Measurements from ENCODE around the gene PITX3. TPM values are rescaled to one million over a fixed set of nuclear protein-coding genes. Genes with fewer than 3 reads are reported as not detected.
A peak's percentile ranks its signal among the peaks of the same experiment; 100 is the strongest.

The PITX3 gene
- total and polyA plus RNA-seq, 2 donors = 0.02 to 0.05 TPM

DNA sequence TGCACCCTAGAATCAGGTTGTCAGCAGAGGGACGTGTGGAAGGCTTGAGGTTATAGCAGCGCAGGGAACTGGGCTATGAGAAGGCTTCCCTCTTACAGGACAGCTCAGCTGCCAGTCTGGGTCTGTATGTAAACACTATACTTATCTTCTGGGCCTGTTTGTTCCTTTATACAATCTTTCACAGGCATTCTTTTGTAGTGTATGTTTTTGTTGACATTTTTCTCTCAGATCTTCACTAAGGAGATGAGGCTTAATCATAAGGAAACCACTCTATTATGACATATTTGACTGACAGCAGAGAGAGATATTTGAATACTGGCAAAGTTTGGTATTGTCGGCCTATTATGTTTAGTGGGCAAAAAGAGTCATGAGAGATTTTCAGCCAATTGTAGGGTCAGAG is 4.9 kb upstream of the PITX3 start:
- no peak overlapping the region for H3K27ac ChIP-seq (ENCODE audit: low read depth in 1 of 2, low read length in 1 of 2)

DNA sequence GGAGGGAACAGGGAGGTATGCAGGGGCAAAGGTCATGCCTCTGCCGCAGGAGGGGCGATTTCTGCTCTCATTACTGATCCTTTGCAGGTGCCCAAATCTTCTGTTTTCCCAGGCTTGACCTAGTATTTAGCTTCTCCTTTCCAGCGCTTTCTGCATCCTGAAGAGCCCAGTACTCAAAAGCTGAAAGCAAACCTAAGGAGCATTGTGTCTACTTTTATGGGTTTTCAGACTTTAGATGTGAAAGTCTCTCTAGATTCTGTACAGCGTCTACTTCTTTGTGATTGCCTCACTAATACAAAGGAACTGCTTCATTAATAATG is 4.6 kb upstream of the PITX3 start:
- Histone ChIP-seq H3K4me1 (ENCODE audit: control insufficient read depth in 2 of 2, insufficient read depth in 2 of 2, low read length in 2 of 2) (peaks cover 19 to 35% of the 10 kb centered on the region in 2 donors), H3K27me3 (ENCODE audit: control insufficient read depth in 2 of 2, insufficient read depth in 1 of 2, low read length in 1 of 2) (peaks cover 16 to 22% of the 10 kb centered on the region in 2 donors), H3K4me3 (ENCODE audit: low read length in 2 of 2) (peak overlapping the region; percentile 84 to 85), H3K9me3 (ENCODE audit: control insufficient read depth in 2 of 2, insufficient read depth in 1 of 2, low read length in 1 of 2) (peaks cover 5 to 6% of the 10 kb centered on the region in 2 donors), H3K27ac (ENCODE audit: low read depth in 1 of 2, low read length in 1 of 2) (peak overlapping the region; percentile 85 to 86), H3K36me3 (ENCODE audit: control insufficient read depth in 2 of 2, insufficient read depth in 2 of 2, low read length in 1 of 2) (peaks cover 0 to 15% of the 10 kb centered on the region in 2 donors)
- DNase-seq (ENCODE audit: low read depth in 6 of 9, low spot score in 9 of 9) = no peak
- 1% methylated on average over 4 of the region's 4 CpGs for WGBS

More for the DNA sequence above, 4.9 kb upstream of the PITX3 start:
- no peak for DNase-seq (ENCODE audit: low read depth in 6 of 9, low spot score in 9 of 9)
- H3K36me3 ChIP-seq (ENCODE audit: control insufficient read depth in 2 of 2, insufficient read depth in 2 of 2, low read length in 1 of 2) = peaks cover 0 to 15% of the 10 kb centered on the region in 2 donors
- peaks cover 4 to 5% of the 10 kb centered on the region in 2 donors for H3K9me3 ChIP-seq (ENCODE audit: control insufficient read depth in 2 of 2, insufficient read depth in 1 of 2, low read length in 1 of 2)
- WGBS = 65% methylated on average over 3 of the region's 3 CpGs
- peak overlapping the region; percentile 84 to 85 for H3K4me3 ChIP-seq (ENCODE audit: low read length in 2 of 2)
- H3K27me3 ChIP-seq (ENCODE audit: control insufficient read depth in 2 of 2, insufficient read depth in 1 of 2, low read length in 1 of 2) = peaks cover 12 to 19% of the 10 kb centered on the region in 2 donors
- peaks cover 19 to 32% of the 10 kb centered on the region in 2 donors for H3K4me1 ChIP-seq (ENCODE audit: control insufficient read depth in 2 of 2, insufficient read depth in 2 of 2, low read length in 2 of 2)

DNA sequence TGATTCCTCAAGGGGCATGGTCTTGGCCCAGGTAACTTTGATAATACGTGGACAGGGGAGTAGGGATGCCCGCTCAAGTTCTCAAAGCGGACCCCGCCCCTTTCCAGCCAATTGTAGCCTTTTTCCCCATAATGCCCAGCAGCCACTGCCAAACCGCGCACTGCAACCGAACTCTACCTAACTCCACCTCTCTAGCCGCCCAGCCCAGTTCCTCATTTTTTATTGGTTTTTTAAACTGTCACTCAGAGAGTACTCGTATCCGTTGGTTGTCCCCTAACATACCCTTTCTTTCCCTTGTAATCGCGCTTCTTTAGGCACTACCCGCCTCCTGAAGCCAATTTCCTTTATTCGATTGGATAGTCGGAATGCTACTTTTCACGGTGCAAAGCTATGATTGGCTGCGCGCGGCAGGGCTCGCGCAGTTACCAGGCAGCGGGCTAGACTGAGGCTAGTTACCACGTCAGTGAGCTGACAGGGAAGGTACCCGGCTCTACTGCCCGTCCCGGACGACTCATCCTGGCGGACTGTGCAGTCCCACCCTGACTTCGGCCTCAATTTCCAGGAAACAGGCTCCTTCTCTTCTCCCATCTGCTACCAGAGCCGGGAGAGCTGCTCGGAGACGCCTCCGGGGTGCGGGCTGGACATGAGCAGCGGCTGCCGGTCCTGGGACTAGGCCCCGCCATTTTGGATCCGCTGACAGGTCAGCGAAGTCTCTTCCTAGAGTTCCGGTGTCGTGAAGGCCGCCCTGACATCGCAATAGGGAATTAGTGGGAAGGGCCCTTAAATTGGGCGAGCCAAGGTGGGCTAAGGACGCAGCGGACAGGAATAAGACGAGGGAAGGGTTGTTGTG is 4.0 kb upstream of the PITX3 start, which contains the start of gene GBF1:
TSS of gene GBF1 (plus strand) at position 451 of the 850 bp plus-strand sequence. CDS start 13,407 bp downstream, outside the sequence.
- H3K4me3 ChIP-seq (ENCODE audit: low read length in 2 of 2) = peak within 1 kb of the TSS; percentile 84 to 85

DNA sequence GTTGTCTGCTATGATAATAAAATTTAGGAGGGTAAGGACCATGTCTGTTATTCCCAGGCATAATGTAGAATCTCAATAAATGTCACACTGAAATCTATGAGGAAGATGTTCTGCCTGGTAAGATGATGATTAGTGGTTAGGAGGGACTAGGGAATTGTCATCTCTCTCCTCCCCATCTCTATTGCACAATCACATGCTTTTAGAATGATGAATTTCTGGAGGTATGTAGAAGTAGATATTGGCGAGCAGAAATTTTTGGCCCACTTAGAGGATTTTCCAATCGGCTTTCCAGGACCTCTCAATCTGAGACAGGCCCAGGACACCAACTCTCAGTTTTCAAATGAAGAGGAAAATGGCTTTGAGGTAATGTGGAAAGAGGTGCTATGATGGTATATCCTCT is 2.0 kb upstream of the PITX3 start:
- Histone ChIP-seq H3K4me3 (ENCODE audit: low read length in 2 of 2) (no peak overlapping the region), H3K27ac (ENCODE audit: low read depth in 1 of 2, low read length in 1 of 2) (no peak overlapping the region), H3K36me3 (ENCODE audit: control insufficient read depth in 2 of 2, insufficient read depth in 2 of 2, low read length in 1 of 2) (peaks cover 0 to 5% of the 10 kb centered on the region in 2 donors), H3K9me3 (ENCODE audit: control insufficient read depth in 2 of 2, insufficient read depth in 1 of 2, low read length in 1 of 2) (peaks cover 5 to 12% of the 10 kb centered on the region in 2 donors), H3K27me3 (ENCODE audit: control insufficient read depth in 2 of 2, insufficient read depth in 1 of 2, low read length in 1 of 2) (peaks cover 34 to 48% of the 10 kb centered on the region in 2 donors), H3K4me1 (ENCODE audit: control insufficient read depth in 2 of 2, insufficient read depth in 2 of 2, low read length in 2 of 2) (peaks cover 15 to 38% of the 10 kb centered on the region in 2 donors)
- WGBS = 95% methylated on average over 2 of the region's 2 CpGs
- DNase-seq (ENCODE audit: low read depth in 6 of 9, low spot score in 9 of 9) = no peak

More for the DNA sequence above, 4.0 kb upstream of the PITX3 start, which contains the start of gene GBF1:
- DNase-seq (ENCODE audit: low read depth in 6 of 9, low spot score in 9 of 9) = peak; percentile 94 to 100 (median 97)
- Histone ChIP-seq H3K4me1 (ENCODE audit: control insufficient read depth in 2 of 2, insufficient read depth in 2 of 2, low read length in 2 of 2) (peaks cover 19 to 38% of the 10 kb centered on the region in 2 donors), H3K36me3 (ENCODE audit: control insufficient read depth in 2 of 2, insufficient read depth in 2 of 2, low read length in 1 of 2) (peaks cover 0 to 13% of the 10 kb centered on the region in 2 donors), H3K9me3 (ENCODE audit: control insufficient read depth in 2 of 2, insufficient read depth in 1 of 2, low read length in 1 of 2) (peaks cover 5 to 12% of the 10 kb centered on the region in 2 donors), H3K27me3 (ENCODE audit: control insufficient read depth in 2 of 2, insufficient read depth in 1 of 2, low read length in 1 of 2) (peaks cover 21 to 28% of the 10 kb centered on the region in 2 donors), H3K27ac (ENCODE audit: low read depth in 1 of 2, low read length in 1 of 2) (peak within 1 kb of the TSS; percentile 85 to 86)
- under 1% methylated on average over 47 of the region's 47 CpGs for WGBS

DNA sequence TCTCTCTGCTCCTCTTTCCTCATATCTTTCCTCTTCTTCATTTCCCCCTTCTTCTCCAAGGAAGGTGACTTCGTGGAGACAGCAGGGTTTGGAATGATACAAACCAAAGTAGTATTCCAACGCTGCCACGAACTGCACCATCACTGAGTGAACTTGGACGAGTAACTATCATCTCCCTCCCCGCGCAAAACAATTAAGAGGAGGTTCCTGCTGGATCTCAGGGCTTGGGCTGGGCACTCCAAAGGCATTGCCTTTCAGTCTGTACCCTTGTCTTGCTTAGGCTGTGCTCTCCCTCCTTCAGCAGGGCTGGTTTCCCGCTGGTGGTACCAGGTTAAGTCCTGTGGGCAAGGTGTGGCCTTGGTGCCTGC is 790 bp upstream of the PITX3 start:
- WGBS = 38% methylated on average over 7 of the region's 7 CpGs
- DNase-seq (ENCODE audit: low read depth in 6 of 9, low spot score in 9 of 9) = no peak
- H3K4me3 ChIP-seq (ENCODE audit: low read length in 2 of 2) = peak overlapping the region in 1 of 2 donors; percentile 41
- H3K36me3 ChIP-seq (ENCODE audit: control insufficient read depth in 2 of 2, insufficient read depth in 2 of 2, low read length in 1 of 2) = no peaks in the 10 kb centered on the region
- H3K27me3 ChIP-seq (ENCODE audit: control insufficient read depth in 2 of 2, insufficient read depth in 1 of 2, low read length in 1 of 2) = peaks cover 41 to 59% of the 10 kb centered on the region in 2 donors
- peaks cover 5 to 12% of the 10 kb centered on the region in 2 donors for H3K9me3 ChIP-seq (ENCODE audit: control insufficient read depth in 2 of 2, insufficient read depth in 1 of 2, low read length in 1 of 2)
- peaks cover 13 to 31% of the 10 kb centered on the region in 2 donors for H3K4me1 ChIP-seq (ENCODE audit: control insufficient read depth in 2 of 2, insufficient read depth in 2 of 2, low read length in 2 of 2)
- no peak overlapping the region for H3K27ac ChIP-seq (ENCODE audit: low read depth in 1 of 2, low read length in 1 of 2)

DNA sequence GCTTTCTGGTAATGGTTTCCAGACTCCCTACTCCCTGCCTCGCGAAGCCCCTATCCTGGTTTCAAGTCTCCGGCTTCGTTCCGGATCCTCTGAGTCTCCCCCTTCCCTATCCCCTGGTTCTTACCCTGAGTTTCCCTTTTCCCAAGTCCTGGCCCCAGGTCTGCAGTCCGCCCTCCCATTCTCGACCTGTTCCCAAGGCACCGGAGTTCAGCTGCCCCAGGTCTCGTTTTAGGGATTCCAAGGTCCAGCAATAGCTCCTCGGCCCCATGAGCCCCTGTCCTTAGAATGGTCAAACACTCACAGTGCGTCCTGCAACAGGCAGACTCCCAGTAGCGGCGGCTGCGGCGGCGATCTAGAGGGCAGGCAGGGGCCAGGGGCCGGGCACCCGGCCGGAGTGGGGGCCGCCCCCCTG is 274 bp downstream of the PITX3 start:
- no peaks in the 10 kb centered on the region for H3K36me3 ChIP-seq (ENCODE audit: control insufficient read depth in 2 of 2, insufficient read depth in 2 of 2, low read length in 1 of 2)
- peak overlapping the region in 1 of 2 donors; percentile 41 for H3K4me3 ChIP-seq (ENCODE audit: low read length in 2 of 2)
- H3K27ac ChIP-seq (ENCODE audit: low read depth in 1 of 2, low read length in 1 of 2) = no peak overlapping the region
- peaks cover 3 to 24% of the 10 kb centered on the region in 2 donors for H3K4me1 ChIP-seq (ENCODE audit: control insufficient read depth in 2 of 2, insufficient read depth in 2 of 2, low read length in 2 of 2)
- peaks cover 48 to 69% of the 10 kb centered on the region in 2 donors for H3K27me3 ChIP-seq (ENCODE audit: control insufficient read depth in 2 of 2, insufficient read depth in 1 of 2, low read length in 1 of 2)
- 3% methylated on average over 20 of the region's 20 CpGs for WGBS
- no peak for DNase-seq (ENCODE audit: low read depth in 6 of 9, low spot score in 9 of 9)
- peaks cover 5 to 12% of the 10 kb centered on the region in 2 donors for H3K9me3 ChIP-seq (ENCODE audit: control insufficient read depth in 2 of 2, insufficient read depth in 1 of 2, low read length in 1 of 2)

DNA sequence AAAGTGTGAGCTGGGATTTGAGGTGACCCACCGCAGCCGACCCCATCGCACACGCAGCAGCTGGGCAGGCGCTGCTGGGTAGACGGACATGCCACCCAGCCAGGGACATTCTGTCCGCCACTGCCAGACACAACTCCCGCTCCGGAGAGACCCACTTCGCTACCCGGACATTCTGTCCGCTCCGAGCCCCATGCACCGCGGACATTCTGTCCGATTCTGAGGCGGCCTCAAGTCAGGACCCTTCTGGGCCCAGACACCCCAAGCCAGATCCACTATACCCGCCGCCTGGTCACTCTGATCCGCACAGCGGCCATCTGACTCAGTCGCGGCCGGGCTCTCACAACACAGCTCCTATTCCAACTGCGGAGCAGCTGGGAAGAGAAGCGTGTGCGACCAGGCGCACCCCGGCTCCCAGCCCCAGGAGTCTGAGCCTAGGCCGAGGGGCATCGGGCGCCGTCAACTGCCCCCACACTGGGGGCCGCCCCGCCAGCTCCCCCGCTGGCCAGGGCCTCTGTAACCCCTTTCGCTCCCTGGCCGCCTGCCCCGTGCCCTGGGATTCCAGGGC is 763 bp downstream of the PITX3 start:
- 31% methylated on average over 39 of the region's 39 CpGs for WGBS
- peaks cover 48 to 74% of the 10 kb centered on the region in 2 donors for H3K27me3 ChIP-seq (ENCODE audit: control insufficient read depth in 2 of 2, insufficient read depth in 1 of 2, low read length in 1 of 2)
- H3K4me3 ChIP-seq (ENCODE audit: low read length in 2 of 2) = no peak overlapping the region
- peaks cover 3 to 24% of the 10 kb centered on the region in 2 donors for H3K4me1 ChIP-seq (ENCODE audit: control insufficient read depth in 2 of 2, insufficient read depth in 2 of 2, low read length in 2 of 2)
- no peak for DNase-seq (ENCODE audit: low read depth in 6 of 9, low spot score in 9 of 9)
- H3K36me3 ChIP-seq (ENCODE audit: control insufficient read depth in 2 of 2, insufficient read depth in 2 of 2, low read length in 1 of 2) = no peaks in the 10 kb centered on the region
- peaks cover 5 to 12% of the 10 kb centered on the region in 2 donors for H3K9me3 ChIP-seq (ENCODE audit: control insufficient read depth in 2 of 2, insufficient read depth in 1 of 2, low read length in 1 of 2)
- H3K27ac ChIP-seq (ENCODE audit: low read depth in 1 of 2, low read length in 1 of 2) = no peak overlapping the region

DNA sequence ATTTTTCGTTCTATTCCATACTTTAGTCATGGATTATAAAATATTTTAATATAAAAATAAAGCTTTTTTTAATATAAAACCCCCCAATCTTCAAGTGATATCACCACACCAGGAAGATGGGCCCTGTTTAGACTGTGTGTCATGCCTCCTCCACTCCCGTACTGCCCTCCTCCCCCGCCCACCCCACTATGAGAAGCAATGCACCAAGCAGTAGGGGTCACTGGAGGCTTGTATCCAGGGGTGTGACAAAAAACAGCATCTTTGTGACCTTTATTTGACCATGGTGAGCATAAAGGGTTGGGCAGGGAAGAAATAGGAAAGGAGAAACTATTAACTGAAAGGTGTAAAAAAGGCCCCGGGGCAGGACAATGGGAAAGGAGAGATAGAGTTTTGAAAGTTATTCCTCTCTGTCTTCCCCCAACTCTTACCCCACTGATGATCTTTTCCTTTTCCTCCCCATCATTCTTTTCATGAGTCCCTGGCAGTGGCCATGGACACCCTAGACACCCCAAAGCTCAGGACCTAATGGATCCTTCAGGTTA is 3.5 kb downstream of the PITX3 start:
- 64% methylated on average over 4 of the region's 4 CpGs for WGBS
- Histone ChIP-seq H3K4me1 (ENCODE audit: control insufficient read depth in 2 of 2, insufficient read depth in 2 of 2, low read length in 2 of 2) (peaks cover 0 to 17% of the 10 kb centered on the region in 2 donors), H3K27ac (ENCODE audit: low read depth in 1 of 2, low read length in 1 of 2) (no peak overlapping the region), H3K36me3 (ENCODE audit: control insufficient read depth in 2 of 2, insufficient read depth in 2 of 2, low read length in 1 of 2) (no peaks in the 10 kb centered on the region), H3K27me3 (ENCODE audit: control insufficient read depth in 2 of 2, insufficient read depth in 1 of 2, low read length in 1 of 2) (peaks cover 58 to 99% of the 10 kb centered on the region in 2 donors), H3K9me3 (ENCODE audit: control insufficient read depth in 2 of 2, insufficient read depth in 1 of 2, low read length in 1 of 2) (peaks cover 5 to 12% of the 10 kb centered on the region in 2 donors), H3K4me3 (ENCODE audit: low read length in 2 of 2) (no peak overlapping the region)
- no peak for DNase-seq (ENCODE audit: low read depth in 6 of 9, low spot score in 9 of 9)

DNA sequence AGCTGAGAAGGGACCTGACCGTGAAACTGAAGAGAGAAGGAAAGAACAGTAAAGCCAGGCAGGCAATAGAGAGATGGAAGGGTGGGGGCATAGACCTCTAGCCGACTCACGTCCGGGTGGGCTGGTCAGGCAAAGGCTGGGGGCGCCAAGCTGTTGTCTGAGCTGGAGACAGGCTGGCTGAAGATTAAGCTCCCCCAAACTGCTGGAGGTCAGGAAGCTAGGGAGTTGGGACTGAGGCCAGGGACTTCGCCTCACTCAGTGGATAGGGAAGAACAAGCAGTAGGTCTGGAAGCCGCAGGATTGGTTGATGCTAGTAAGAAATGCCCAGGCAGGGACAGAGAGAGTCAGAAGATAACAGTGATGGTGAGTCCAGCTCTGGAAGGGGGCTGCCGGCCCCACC is 5.3 kb downstream of the PITX3 start:
- Histone ChIP-seq H3K27me3 (ENCODE audit: control insufficient read depth in 2 of 2, insufficient read depth in 1 of 2, low read length in 1 of 2) (peaks cover 61 to 99% of the 10 kb centered on the region in 2 donors), H3K36me3 (ENCODE audit: control insufficient read depth in 2 of 2, insufficient read depth in 2 of 2, low read length in 1 of 2) (no peaks in the 10 kb centered on the region), H3K4me1 (ENCODE audit: control insufficient read depth in 2 of 2, insufficient read depth in 2 of 2, low read length in 2 of 2) (peaks cover 6 to 11% of the 10 kb centered on the region in 2 donors), H3K9me3 (ENCODE audit: control insufficient read depth in 2 of 2, insufficient read depth in 1 of 2, low read length in 1 of 2) (peaks cover 0 to 6% of the 10 kb centered on the region in 2 donors), H3K4me3 (ENCODE audit: low read length in 2 of 2) (no peak overlapping the region), H3K27ac (ENCODE audit: low read depth in 1 of 2, low read length in 1 of 2) (no peak overlapping the region)
- DNase-seq (ENCODE audit: low read depth in 6 of 9, low spot score in 9 of 9) = no peak
- 84% methylated on average over 8 of the region's 8 CpGs for WGBS

Measured in thymus (tissue), 11 donors.